ENCODE results near the gene PCSK5.
A peak's percentile ranks its signal among the peaks of the same experiment; 100 is the strongest.

The PCSK5 gene

GRCh38 chr9:76365028-76365427 lies 474.6 kb downstream of the PCSK5 start:
- H3K36me3 ChIP-seq (replicated peaks) = no peaks in the 10 kb centered on the region
- DNase-seq = peak; percentile 28
- no peak overlapping the region for H3K27ac ChIP-seq
- in situ Hi-C loops (cut with HindIII; ENCODE audit: low pct_ligation_motif_present, low sequenced_read_pairs) = no loop called here
- H3K27me3 ChIP-seq (replicated peaks) = no peaks in the 10 kb centered on the region
- TF ChIP-seq, protein P1, sequence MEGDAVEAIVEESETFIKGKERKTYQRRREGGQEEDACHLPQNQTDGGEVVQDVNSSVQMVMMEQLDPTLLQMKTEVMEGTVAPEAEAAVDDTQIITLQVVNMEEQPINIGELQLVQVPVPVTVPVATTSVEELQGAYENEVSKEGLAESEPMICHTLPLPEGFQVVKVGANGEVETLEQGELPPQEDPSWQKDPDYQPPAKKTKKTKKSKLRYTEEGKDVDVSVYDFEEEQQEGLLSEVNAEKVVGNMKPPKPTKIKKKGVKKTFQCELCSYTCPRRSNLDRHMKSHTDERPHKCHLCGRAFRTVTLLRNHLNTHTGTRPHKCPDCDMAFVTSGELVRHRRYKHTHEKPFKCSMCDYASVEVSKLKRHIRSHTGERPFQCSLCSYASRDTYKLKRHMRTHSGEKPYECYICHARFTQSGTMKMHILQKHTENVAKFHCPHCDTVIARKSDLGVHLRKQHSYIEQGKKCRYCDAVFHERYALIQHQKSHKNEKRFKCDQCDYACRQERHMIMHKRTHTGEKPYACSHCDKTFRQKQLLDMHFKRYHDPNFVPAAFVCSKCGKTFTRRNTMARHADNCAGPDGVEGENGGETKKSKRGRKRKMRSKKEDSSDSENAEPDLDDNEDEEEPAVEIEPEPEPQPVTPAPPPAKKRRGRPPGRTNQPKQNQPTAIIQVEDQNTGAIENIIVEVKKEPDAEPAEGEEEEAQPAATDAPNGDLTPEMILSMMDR (IDR thresholded peaks at IDR 0.05; ENCODE audit: low read depth, low read length, missing control alignments) = no peak
- no peak overlapping the region for H3K4me3 ChIP-seq (ENCODE audit: low read depth, low read length)

- no peak for DNase-seq
- TF ChIP-seq, protein P1 (IDR thresholded peaks at IDR 0.05; ENCODE audit: low read depth, low read length, missing control alignments) = no peak
- Histone ChIP-seq H3K27me3 (replicated peaks) (no peaks in the 10 kb centered on the region), H3K36me3 (replicated peaks) (no peaks in the 10 kb centered on the region), H3K27ac (no peak overlapping the region), H3K4me3 (ENCODE audit: low read depth, low read length) (no peak overlapping the region)
- in situ Hi-C loops (cut with HindIII; ENCODE audit: low pct_ligation_motif_present, low sequenced_read_pairs) = no loop called here
These were observed 475.8 kb downstream of the PCSK5 start for GRCh38 chr9:76366275-76366674.

GRCh38 chr9:76369583-76369982 lies 479.1 kb downstream of the PCSK5 start:
- DNase-seq = peak; percentile 49
- Histone ChIP-seq H3K27me3 (replicated peaks) (no peaks in the 10 kb centered on the region), H3K4me3 (ENCODE audit: low read depth, low read length) (no peak overlapping the region), H3K27ac (no peak overlapping the region), H3K36me3 (replicated peaks) (no peaks in the 10 kb centered on the region)
- TF ChIP-seq, protein P1 (IDR thresholded peaks at IDR 0.05; ENCODE audit: low read depth, low read length, missing control alignments) = no peak
- in situ Hi-C loops (cut with HindIII; ENCODE audit: low pct_ligation_motif_present, low sequenced_read_pairs) = no loop called here

DNA sequence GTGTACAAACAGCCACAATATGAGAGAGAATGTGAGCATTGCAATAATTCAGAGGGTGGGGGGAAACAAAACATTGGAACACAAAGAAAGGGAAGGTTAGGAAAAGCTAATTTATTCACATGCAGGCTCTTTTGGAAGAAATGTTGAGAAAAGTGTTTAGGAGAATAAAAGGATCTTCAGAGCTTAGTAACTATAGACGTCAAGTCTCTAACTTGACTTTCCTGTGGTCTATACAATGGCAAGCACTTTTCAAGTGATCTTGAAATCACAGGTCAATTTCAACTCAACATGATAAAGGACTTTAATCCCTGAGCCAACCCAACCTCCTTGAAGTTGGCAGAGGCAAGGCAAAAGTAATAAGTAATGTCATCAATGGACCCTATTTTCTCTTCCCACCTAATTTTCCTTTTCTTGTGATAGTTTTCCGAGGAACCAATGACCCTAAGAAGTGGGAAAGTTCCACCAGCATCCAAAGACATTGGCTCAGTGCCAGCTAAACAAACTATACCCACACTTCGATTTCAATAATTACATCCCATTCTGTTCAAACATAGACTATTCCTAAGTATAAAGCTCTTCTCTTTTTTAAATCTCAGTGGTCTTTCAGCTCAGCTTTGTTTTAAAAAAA lies 480.0 kb downstream of the PCSK5 start:
- TF ChIP-seq, protein P1 (IDR thresholded peaks at IDR 0.05; ENCODE audit: low read depth, low read length, missing control alignments) = no peak
- no peaks in the 10 kb centered on the region for H3K27me3 ChIP-seq (replicated peaks)
- in situ Hi-C loops (cut with HindIII; ENCODE audit: low pct_ligation_motif_present, low sequenced_read_pairs) = no loop called here
- DNase-seq = no peak
- no peak overlapping the region for H3K4me3 ChIP-seq (ENCODE audit: low read depth, low read length)
- no peaks in the 10 kb centered on the region for H3K36me3 ChIP-seq (replicated peaks)
- no peak overlapping the region for H3K27ac ChIP-seq

DNA sequence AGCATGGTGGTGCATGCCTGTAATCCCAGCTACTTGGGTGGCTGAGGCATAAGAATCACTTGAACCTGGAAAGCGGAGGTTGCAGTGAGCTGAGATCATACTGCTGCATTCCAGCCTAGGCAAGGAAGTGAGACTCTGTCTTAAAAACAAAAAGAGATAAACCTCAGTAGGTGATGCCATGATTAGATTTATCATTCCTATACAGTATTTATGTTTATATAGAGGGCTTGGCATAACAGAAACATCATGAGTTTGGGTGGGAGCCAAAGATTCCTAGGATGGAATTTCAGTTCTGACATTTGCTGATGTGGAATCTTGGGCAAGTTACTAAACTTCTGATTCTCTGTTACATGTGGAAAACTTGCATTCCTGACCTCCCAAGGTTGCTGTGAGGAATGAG lies 481.4 kb downstream of the PCSK5 start:
- DNase-seq = peak; percentile 60
- TF ChIP-seq, protein P1 (IDR thresholded peaks at IDR 0.05; ENCODE audit: low read depth, low read length, missing control alignments) = no peak
- peak overlapping the region; percentile 42 for H3K27ac ChIP-seq
- H3K4me3 ChIP-seq (ENCODE audit: low read depth, low read length) = no peak overlapping the region
- H3K36me3 ChIP-seq (replicated peaks) = no peaks in the 10 kb centered on the region
- in situ Hi-C loops (cut with HindIII; ENCODE audit: low pct_ligation_motif_present, low sequenced_read_pairs) = no loop called here
- no peaks in the 10 kb centered on the region for H3K27me3 ChIP-seq (replicated peaks)

DNA sequence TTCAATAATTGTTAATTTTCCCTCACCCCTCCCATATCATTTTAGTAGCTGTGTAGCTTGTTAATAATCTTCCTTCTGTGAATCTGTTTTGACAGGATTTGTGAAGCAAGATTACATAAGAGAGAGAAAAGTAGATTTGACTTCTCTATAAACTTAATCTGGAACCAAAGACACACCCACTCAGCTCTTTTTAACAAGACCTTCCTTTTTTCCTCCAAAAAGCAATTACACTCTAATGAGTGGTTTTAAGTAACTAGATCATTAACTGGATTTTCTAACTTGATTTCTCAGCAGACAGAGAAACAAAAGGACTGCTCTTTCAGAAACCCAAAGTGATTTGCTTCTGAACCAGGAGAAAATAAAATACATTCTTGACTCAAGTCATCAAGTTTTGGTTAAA lies 481.9 kb downstream of the PCSK5 start:
- DNase-seq = no peak
- no peaks in the 10 kb centered on the region for H3K36me3 ChIP-seq (replicated peaks)
- H3K27me3 ChIP-seq (replicated peaks) = no peaks in the 10 kb centered on the region
- TF ChIP-seq, protein P1 (IDR thresholded peaks at IDR 0.05; ENCODE audit: low read depth, low read length, missing control alignments) = no peak
- no peak overlapping the region for H3K4me3 ChIP-seq (ENCODE audit: low read depth, low read length)
- in situ Hi-C loops (cut with HindIII; ENCODE audit: low pct_ligation_motif_present, low sequenced_read_pairs) = no loop called here
- H3K27ac ChIP-seq = peak overlapping the region; percentile 42
